ENCODE measurements around the gene VSIG10.

DNA sequence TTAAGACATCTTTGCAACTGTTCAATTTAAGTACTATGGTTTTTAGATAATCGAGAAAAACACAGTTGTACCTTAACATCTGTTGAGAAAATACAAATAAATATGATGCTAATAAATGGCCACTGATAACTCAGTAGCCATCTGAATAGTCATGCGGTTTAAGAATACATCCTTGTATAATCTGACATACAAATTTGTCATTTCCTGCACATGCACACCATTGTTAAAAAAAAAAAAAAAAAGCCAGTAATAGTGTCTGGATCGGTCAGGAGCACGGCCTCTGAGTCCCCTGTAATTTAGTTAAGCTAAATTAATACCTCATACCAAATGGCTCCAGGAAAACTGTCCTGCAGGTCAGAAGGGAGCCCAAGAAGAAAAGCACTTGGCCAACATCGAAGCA is 70.5 kb downstream of the VSIG10 start:
- TF ChIP-seq, protein P1, sequence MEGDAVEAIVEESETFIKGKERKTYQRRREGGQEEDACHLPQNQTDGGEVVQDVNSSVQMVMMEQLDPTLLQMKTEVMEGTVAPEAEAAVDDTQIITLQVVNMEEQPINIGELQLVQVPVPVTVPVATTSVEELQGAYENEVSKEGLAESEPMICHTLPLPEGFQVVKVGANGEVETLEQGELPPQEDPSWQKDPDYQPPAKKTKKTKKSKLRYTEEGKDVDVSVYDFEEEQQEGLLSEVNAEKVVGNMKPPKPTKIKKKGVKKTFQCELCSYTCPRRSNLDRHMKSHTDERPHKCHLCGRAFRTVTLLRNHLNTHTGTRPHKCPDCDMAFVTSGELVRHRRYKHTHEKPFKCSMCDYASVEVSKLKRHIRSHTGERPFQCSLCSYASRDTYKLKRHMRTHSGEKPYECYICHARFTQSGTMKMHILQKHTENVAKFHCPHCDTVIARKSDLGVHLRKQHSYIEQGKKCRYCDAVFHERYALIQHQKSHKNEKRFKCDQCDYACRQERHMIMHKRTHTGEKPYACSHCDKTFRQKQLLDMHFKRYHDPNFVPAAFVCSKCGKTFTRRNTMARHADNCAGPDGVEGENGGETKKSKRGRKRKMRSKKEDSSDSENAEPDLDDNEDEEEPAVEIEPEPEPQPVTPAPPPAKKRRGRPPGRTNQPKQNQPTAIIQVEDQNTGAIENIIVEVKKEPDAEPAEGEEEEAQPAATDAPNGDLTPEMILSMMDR (IDR thresholded peaks at IDR 0.05) = no peak
- no peak for TF ChIP-seq POLR2A (IDR thresholded peaks at IDR 0.05)
